Daoy (cell line): ENCODE data around the gene RAB6C. TPM values are rescaled to one million over a fixed set of nuclear protein-coding genes. Genes with fewer than 3 reads are reported as not detected.
"Not testable (repeated sequence)": the region's sequence is repeated elsewhere in the genome, so short reads cannot be mapped to it uniquely, and the experiment has no call there.

Experiments used
- DNase-seq: peaks from one replicate; pipeline ENCODE4 v3.0.0-alpha.2; 2015; ENCODE audit warnings: low read depth
- total RNA-seq: library from RNA; depleted of rRNA; stranded (reverse); fragments of >200 nt; shearing (Covaris generic); gene quantifications from 2 replicates; pipeline ENCODE4 v1.2.3, GENCODE V29; 2014; rRNA removed

The RAB6C gene
- total RNA-seq, 1 experiment from 2014 or later: not detected

GRCh38 chr2:129993151-129993550 lies 13.7 kb downstream of the RAB6C start:
- not testable (repeated sequence) for DNase-seq

- DNase-seq: not testable (repeated sequence)
Measured at GRCh38 chr2:129996657-129997237, 17.3 kb downstream of the RAB6C start.

GRCh38 chr2:129998771-129999170 lies 19.3 kb downstream of the RAB6C start:
- not testable (repeated sequence) for DNase-seq

DNA sequence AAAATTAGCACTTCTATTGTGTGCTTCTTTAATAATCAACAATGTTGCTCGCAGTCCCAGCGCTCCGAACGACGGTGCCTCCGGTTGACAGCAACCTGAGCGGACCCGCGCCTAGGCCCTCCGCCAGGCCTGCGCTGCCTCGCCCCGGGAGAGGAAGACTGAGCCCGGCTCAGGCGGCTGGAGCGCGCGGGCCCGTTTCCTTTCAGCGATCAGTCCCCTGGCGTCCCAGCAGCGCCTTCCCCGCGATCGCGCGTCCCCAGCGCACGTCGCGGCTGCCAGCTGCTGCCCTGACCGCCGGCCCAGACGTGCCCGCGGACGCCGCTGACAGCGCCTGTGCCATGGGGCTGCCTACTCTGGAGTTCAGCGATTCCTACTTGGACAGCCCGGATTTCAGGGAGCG lies 26.4 kb downstream of the RAB6C start:
- not testable (repeated sequence) for DNase-seq

DNA sequence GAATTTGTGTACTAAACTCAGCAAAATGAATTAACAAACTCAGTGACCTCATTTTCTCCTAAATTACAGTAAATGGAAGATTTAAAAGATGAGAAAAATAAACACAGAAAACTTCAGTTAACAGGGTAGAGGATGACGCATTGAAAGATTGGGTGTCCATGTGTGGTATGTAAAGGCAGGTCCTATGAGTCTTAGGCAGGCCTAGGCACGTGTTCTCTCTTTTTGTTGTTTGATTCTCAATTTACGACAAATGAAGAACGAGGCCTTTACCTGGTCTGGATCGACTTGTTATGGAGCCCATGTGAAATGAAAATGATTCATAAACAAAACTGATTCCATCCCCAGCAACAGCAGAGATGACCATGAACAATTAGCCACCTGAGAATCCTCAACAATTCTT lies 37.2 kb downstream of the RAB6C start:
- not testable (repeated sequence) for DNase-seq

- DNase-seq: no peak
Measured at GRCh38 chr2:130019402-130019801, 39.9 kb downstream of the RAB6C start.

DNA sequence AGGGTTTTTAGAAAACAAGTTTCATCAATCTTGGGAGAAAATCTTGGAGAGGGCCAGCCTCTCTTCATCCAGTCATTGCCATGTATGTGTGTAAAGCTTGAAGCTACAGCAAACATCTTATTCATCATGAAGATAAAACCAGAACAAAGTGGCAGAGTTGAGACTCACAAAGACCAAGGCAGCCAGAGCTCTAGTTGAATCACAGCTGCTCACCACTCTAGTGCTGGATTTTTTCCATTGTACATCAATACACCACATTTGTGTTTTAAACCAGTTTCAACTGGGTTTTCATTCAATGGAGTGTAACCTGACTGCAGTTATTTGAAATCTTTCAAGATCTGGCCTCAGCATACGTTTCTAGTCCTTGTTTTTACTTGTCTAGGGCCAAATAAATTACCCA lies 40.6 kb downstream of the RAB6C start:
- not testable (repeated sequence) for DNase-seq

DNA sequence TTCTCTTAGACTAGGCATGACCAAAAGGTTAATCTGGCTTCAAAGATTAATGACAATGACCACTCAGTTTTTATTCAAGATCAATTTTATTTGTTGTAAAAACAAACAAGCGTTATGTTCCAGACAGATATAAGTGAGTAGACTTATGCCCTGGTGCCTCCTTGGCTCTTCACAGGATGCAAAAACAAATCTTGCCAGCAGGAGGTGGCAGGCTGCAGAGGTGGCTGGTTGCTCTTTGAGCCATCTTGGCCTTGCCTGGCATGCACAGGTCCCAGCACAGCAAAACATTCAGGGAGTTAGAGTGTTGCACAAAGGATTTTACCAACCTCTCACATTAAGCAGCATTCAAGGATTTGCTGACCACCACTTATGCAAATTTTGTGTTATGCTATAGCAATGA lies 46.5 kb downstream of the RAB6C start:
- not testable (repeated sequence) for DNase-seq

Other genes starting within 250 kb of the RAB6C start
- 4.0 and 5.4 TPM in 2 replicates for gene POTEF, start 149.6 kb downstream of the RAB6C start, total RNA-seq
- 3.3 and 33.7 TPM in 2 replicates for gene CCDC74B, start 165.4 kb downstream of the RAB6C start, total RNA-seq
- gene SMPD4, start 201.9 kb downstream of the RAB6C start, total RNA-seq: 23.5 and 28.9 TPM in 2 replicates
- gene MZT2B, start 202.6 kb downstream of the RAB6C start, total RNA-seq: 130 and 152 TPM in 2 replicates
- gene TUBA3E, start 218.8 kb downstream of the RAB6C start, total RNA-seq: 1.0 and 3.5 TPM in 2 replicates